Breast epithelium (tissue), 4 donors: ENCODE data around the gene SUN3. TPM values are rescaled to one million over a fixed set of nuclear protein-coding genes. Genes with fewer than 3 reads are reported as not detected.

Experiments used
- DNase-seq, 2 donors: peaks; one replicate each; pipeline ENCODE4 v3.0.0-alpha.2; 2019; ENCODE audit warnings: low spot score in 2 of 2
- H3K27ac ChIP-seq, 2 donors: fragments of 200-600 bp; sonication (generic) in 1 of 2; one replicate each; pipeline ENCODE4 v1.5.1; 2016 to 2019; ENCODE audit warnings: mild to moderate bottlenecking in 1 of 2
- H3K27me3 ChIP-seq, 2 donors: fragments of 200-600 bp; sonication (generic) in 1 of 2; one replicate each; pipeline versions ENCODE4 v1.5.1 to v1.6.0; 2017 to 2019; ENCODE audit warnings: control low read depth in 1 of 2, mild to moderate bottlenecking in 1 of 2
- H3K36me3 ChIP-seq: fragments of 200-600 bp; one replicate; pipeline ENCODE4 v1.5.1; 2019
- H3K4me1 ChIP-seq, 2 donors: fragments of 200-600 bp; sonication (generic); one replicate each; pipeline ENCODE4 v1.5.1; 2016 to 2019; ENCODE audit warnings: control low read depth in 1 of 2
- H3K4me3 ChIP-seq, 3 donors: fragments of 200-600 bp; sonication (generic); 1 replicate in 2 of 3; 2 replicates in 1 of 3; pipeline ENCODE4 v1.5.1; 2016 to 2019; ENCODE audit warnings: mild to moderate bottlenecking in 3 of 3, moderate library complexity in 2 of 3
- H3K9me3 ChIP-seq, 2 donors: fragments of 200-600 bp; sonication (generic) in 1 of 2; one replicate each; pipeline ENCODE4 v1.5.1; 2016 to 2019; ENCODE audit warnings: control low read depth in 1 of 2
- CTCF ChIP-seq, 3 donors: fragments of 450-650 bp; IDR thresholded peaks; one replicate each; pipeline ENCODE4 v1.5.1; 2016 to 2017; ENCODE audit warnings: antibody characterized with exemption in 3 of 3, mild to moderate bottlenecking in 3 of 3, moderate library complexity in 3 of 3
- POLR2A ChIP-seq: fragments of 450-650 bp; IDR thresholded peaks from one replicate; pipeline ENCODE4 v1.6.1; 2016; ENCODE audit warnings: antibody characterized with exemption, mild to moderate bottlenecking, moderate library complexity
- POLR2AphosphoS5 ChIP-seq, 3 donors: sonication (generic); formaldehyde crosslinking; IDR thresholded peaks; one replicate each; pipeline ENCODE4 v1.6.1; 2017; ENCODE audit warnings: antibody characterized with exemption in 3 of 3
- intact Hi-C: fragments of 100-400 bp; cut with DNase I; formaldehyde crosslinking; loops from one replicate; pipeline ENCODE4 v1.15.1; 2023; ENCODE audit warnings: low total_unique reads
- total RNA-seq, 3 donors: library from RNA; depleted of rRNA; stranded (reverse); fragments of >200 nt; gene quantifications; one replicate each; pipeline ENCODE4 v1.1.0, GENCODE V29; 2016

SUN3 gene
- total RNA-seq, 3 donors from 2014 or later: not detected

GRCh38 chr7:48033922-48034321, 5.0 kb upstream of the SUN3 start:
- H3K4me1 ChIP-seq: no peaks in the 10 kb centered on the region
- TF ChIP-seq POLR2AphosphoS5 (IDR thresholded peaks at IDR 0.05) (no peak), POLR2A (no peak)

GRCh38 chr7:48031111-48031510, 2.2 kb upstream of the SUN3 start:
- intact Hi-C loops: no loop called here
- TF ChIP-seq CTCF (IDR thresholded peaks at IDR 0.05) (no peak), POLR2AphosphoS5 (IDR thresholded peaks at IDR 0.05) (no peak), POLR2A (no peak)
- Histone ChIP-seq H3K9me3 (no peaks in the 10 kb centered on the region), H3K36me3 (no peaks in the 10 kb centered on the region), H3K4me1 (no peaks in the 10 kb centered on the region), H3K4me3 (no peak overlapping the region), H3K27ac (no peak overlapping the region), H3K27me3 (peaks cover 2 to 8% of the 10 kb centered on the region in 2 donors)
- DNase-seq: no peak

More at GRCh38 chr7:48033922-48034321, 5.0 kb upstream of the SUN3 start:
- Histone ChIP-seq H3K27ac (no peak overlapping the region), H3K36me3 (no peaks in the 10 kb centered on the region), H3K27me3 (peaks cover 3 to 10% of the 10 kb centered on the region in 2 donors), H3K9me3 (no peaks in the 10 kb centered on the region), H3K4me3 (no peak overlapping the region)
- DNase-seq: no peak
- intact Hi-C loops: no loop called here

- H3K4me1 ChIP-seq: no peaks in the 10 kb centered on the region
- TF ChIP-seq CTCF (IDR thresholded peaks at IDR 0.05) (no peak), POLR2A (no peak), POLR2AphosphoS5 (IDR thresholded peaks at IDR 0.05) (no peak)
- H3K27me3 ChIP-seq: no peaks in the 10 kb centered on the region
- H3K9me3 ChIP-seq: peaks cover 0 to 10% of the 10 kb centered on the region in 2 donors
- no peaks in the 10 kb centered on the region for H3K36me3 ChIP-seq
- H3K27ac ChIP-seq: no peak overlapping the region
- H3K4me3 ChIP-seq: no peak overlapping the region
- DNase-seq: no peak
- intact Hi-C loops: no loop called here
These were observed 3.3 kb downstream of the SUN3 start for GRCh38 chr7:48025624-48026023.

GRCh38 chr7:48017674-48018073, 11.2 kb downstream of the SUN3 start:
- H3K27me3 ChIP-seq: no peaks in the 10 kb centered on the region
- H3K4me1 ChIP-seq: no peaks in the 10 kb centered on the region
- no peak overlapping the region for H3K27ac ChIP-seq
- no peak overlapping the region for H3K4me3 ChIP-seq
- TF ChIP-seq POLR2A: no peak
- no peak for TF ChIP-seq CTCF (IDR thresholded peaks at IDR 0.05)
- no peak for TF ChIP-seq POLR2AphosphoS5 (IDR thresholded peaks at IDR 0.05)
- intact Hi-C loops: no loop called here
- H3K36me3 ChIP-seq: no peaks in the 10 kb centered on the region
- peaks cover 0 to 3% of the 10 kb centered on the region in 2 donors for H3K9me3 ChIP-seq
- DNase-seq: no peak

- H3K36me3 ChIP-seq: no peaks in the 10 kb centered on the region
- H3K9me3 ChIP-seq: no peaks in the 10 kb centered on the region
- DNase-seq: no peak
- no peak for TF ChIP-seq POLR2AphosphoS5 (IDR thresholded peaks at IDR 0.05)
- no peak for TF ChIP-seq POLR2A
- no peak for TF ChIP-seq CTCF (IDR thresholded peaks at IDR 0.05)
- no peak overlapping the region for H3K4me3 ChIP-seq
- H3K27me3 ChIP-seq: no peaks in the 10 kb centered on the region
- intact Hi-C loops: no loop called here
- no peaks in the 10 kb centered on the region for H3K4me1 ChIP-seq
- H3K27ac ChIP-seq: no peak overlapping the region
These were observed 12.3 kb downstream of the SUN3 start for GRCh38 chr7:48016641-48017040.

- no peaks in the 10 kb centered on the region for H3K27me3 ChIP-seq
- no peak overlapping the region for H3K4me3 ChIP-seq
- no peaks in the 10 kb centered on the region for H3K9me3 ChIP-seq
- intact Hi-C loops: no loop called here
- H3K27ac ChIP-seq: no peak overlapping the region
- no peaks in the 10 kb centered on the region for H3K4me1 ChIP-seq
- TF ChIP-seq POLR2AphosphoS5 (IDR thresholded peaks at IDR 0.05) (no peak), CTCF (IDR thresholded peaks at IDR 0.05) (no peak), POLR2A (no peak)
- no peak for DNase-seq
- H3K36me3 ChIP-seq: no peaks in the 10 kb centered on the region
These were observed 17.0 kb downstream of the SUN3 start for GRCh38 chr7:48011951-48012350.
